ENCODE data around the gene CHCHD6. TPM values are rescaled to one million over a fixed set of nuclear protein-coding genes. Genes with fewer than 3 reads are reported as not detected.

CHCHD6 gene
- total RNA-seq, 6 experiments from 2014 or later = 1.7 to 5.3 (median 4.2) TPM

- Histone ChIP-seq H3K27me3 (no peaks in the 10 kb centered on the region), H3K9me3 (no peaks in the 10 kb centered on the region), H3K36me3 (no peaks in the 10 kb centered on the region), H3K4me1 (no peaks in the 10 kb centered on the region), H3K27ac (no peak overlapping the region), H3K4me3 (no peak overlapping the region)
- TF ChIP-seq POLR2A (IDR thresholded peaks at IDR 0.05) = no peak
- TF ChIP-seq CTCF (IDR thresholded peaks at IDR 0.05) = no peak
- 98% methylated on average over 10 of the region's 10 CpGs for WGBS (ENCODE audit: insufficient coverage, low coverage, low lambda C conversion rate, missing lambda C conversion rate)
- intact Hi-C loops (cut with DNase I) = no loop called here
- DNase-seq (no peak), ATAC-seq (no peak)
Measured at GRCh38 chr3:126721246-126721645, 17.2 kb downstream of the CHCHD6 start.

GRCh38 chr3:126723237-126723636, 19.2 kb downstream of the CHCHD6 start:
- Histone ChIP-seq H3K9me3 (no peaks in the 10 kb centered on the region), H3K36me3 (no peaks in the 10 kb centered on the region), H3K27ac (no peak overlapping the region), H3K4me3 (no peak overlapping the region), H3K27me3 (no peaks in the 10 kb centered on the region), H3K4me1 (no peaks in the 10 kb centered on the region)
- intact Hi-C loops (cut with DNase I) = no loop called here
- no peak for DNase-seq
- no peak for ATAC-seq
- no peak for TF ChIP-seq CTCF (IDR thresholded peaks at IDR 0.05)
- TF ChIP-seq POLR2A (IDR thresholded peaks at IDR 0.05) = no peak
- WGBS (ENCODE audit: insufficient coverage, low coverage, low lambda C conversion rate, missing lambda C conversion rate) = 90% methylated on average over 2 of the region's 2 CpGs

- Histone ChIP-seq H3K27ac (no peak overlapping the region), H3K36me3 (no peaks in the 10 kb centered on the region), H3K4me3 (no peak overlapping the region), H3K9me3 (no peaks in the 10 kb centered on the region), H3K27me3 (no peaks in the 10 kb centered on the region), H3K4me1 (no peaks in the 10 kb centered on the region)
- intact Hi-C loops (cut with DNase I) = no loop called here
- no peak for TF ChIP-seq POLR2A (IDR thresholded peaks at IDR 0.05)
- no peak for TF ChIP-seq CTCF (IDR thresholded peaks at IDR 0.05)
- 71% methylated on average over 1 of the region's 1 CpG for WGBS (ENCODE audit: insufficient coverage, low coverage, low lambda C conversion rate, missing lambda C conversion rate)
- DNase-seq = no peak
- ATAC-seq = no peak
Measured at GRCh38 chr3:126723801-126724200, 19.8 kb downstream of the CHCHD6 start.

- intact Hi-C loops (cut with DNase I) = no loop called here
- 100% methylated on average over 1 of the region's 1 CpG for WGBS (ENCODE audit: insufficient coverage, low coverage, low lambda C conversion rate, missing lambda C conversion rate)
- no peaks in the 10 kb centered on the region for H3K9me3 ChIP-seq
- no peaks in the 10 kb centered on the region for H3K4me1 ChIP-seq
- H3K27ac ChIP-seq = no peak overlapping the region
- TF ChIP-seq CTCF (IDR thresholded peaks at IDR 0.05) = no peak
- no peak for TF ChIP-seq POLR2A (IDR thresholded peaks at IDR 0.05)
- H3K27me3 ChIP-seq = no peaks in the 10 kb centered on the region
- no peaks in the 10 kb centered on the region for H3K36me3 ChIP-seq
- no peak overlapping the region for H3K4me3 ChIP-seq
- ATAC-seq (no peak), DNase-seq (no peak)
Measured at GRCh38 chr3:126728680-126729079, 24.6 kb downstream of the CHCHD6 start.

- TF ChIP-seq CTCF (IDR thresholded peaks at IDR 0.05) = no peak
- no peak for TF ChIP-seq POLR2A (IDR thresholded peaks at IDR 0.05)
- 82% methylated on average over 2 of the region's 7 CpGs for WGBS (ENCODE audit: insufficient coverage, low coverage, low lambda C conversion rate, missing lambda C conversion rate)
Measured at GRCh38 chr3:126730376-126730775, 26.3 kb downstream of the CHCHD6 start.

More at GRCh38 chr3:126730376-126730775, 26.3 kb downstream of the CHCHD6 start:
- no peak overlapping the region for H3K4me3 ChIP-seq
- no peaks in the 10 kb centered on the region for H3K36me3 ChIP-seq
- peaks cover 0 to 8% (median 3%) of the 10 kb centered on the region in 4 donors for H3K4me1 ChIP-seq
- H3K27ac ChIP-seq = no peak overlapping the region
- intact Hi-C loops (cut with DNase I) = no loop called here
- DNase-seq (peak in 1 of 3 donors; percentile 35), ATAC-seq (no peak)
- H3K27me3 ChIP-seq = no peaks in the 10 kb centered on the region
- no peaks in the 10 kb centered on the region for H3K9me3 ChIP-seq

All from right lobe of liver (tissue), 6 donors.